Activated CD8-positive, alpha-beta memory T cell treated with anti-CD3 and anti-CD28 coated beads for 1 hour (primary cell): ENCODE data around the gene RNF141.

ENCODE experiments used
- DNase-seq, 2 donors: peaks; one replicate each; pipeline ENCODE4 v3.0.0-alpha.2; 2020; ENCODE audit warnings: low read depth in 1 of 2; ENCODE audit errors: extremely low read depth in 1 of 2

The RNF141 gene, protein sequence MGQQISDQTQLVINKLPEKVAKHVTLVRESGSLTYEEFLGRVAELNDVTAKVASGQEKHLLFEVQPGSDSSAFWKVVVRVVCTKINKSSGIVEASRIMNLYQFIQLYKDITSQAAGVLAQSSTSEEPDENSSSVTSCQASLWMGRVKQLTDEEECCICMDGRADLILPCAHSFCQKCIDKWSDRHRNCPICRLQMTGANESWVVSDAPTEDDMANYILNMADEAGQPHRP

DNA sequence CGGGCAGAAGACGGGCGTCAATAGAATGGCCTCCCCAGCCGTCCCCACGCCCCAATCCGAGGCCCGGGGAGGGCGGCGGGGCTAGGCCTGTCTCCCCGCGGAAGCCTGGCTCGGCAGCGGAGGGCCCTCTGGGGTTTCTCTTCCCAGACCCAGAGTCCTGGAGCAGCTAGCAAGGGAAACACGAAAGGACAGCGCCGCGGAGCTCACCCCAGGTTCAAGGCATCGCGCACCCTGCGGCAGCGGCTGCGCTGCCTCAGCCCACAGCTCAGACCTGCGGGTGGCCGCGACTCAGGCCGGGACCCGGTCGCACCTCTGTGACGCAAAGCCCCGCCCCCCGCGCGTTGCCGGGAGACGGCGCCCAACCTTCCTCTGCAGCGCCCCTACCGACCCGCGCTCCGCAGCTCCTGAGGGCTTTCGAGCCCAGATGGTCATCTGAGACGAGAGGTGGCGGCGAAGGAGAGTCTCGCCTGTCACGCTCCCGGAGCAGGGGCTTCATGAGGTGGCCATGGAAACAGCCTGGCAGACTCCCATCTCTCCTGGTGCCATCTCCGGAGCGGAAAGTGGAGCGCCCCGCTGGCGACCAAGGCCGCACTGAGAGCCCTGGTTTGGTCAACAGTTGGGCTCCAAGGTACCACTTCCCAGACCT lies at the start of gene RNF141:
Gene RNF141, minus strand, starts transcription at position 273 of the 646 bp plus-strand sequence. CDS start 7,029 bp downstream, outside the sequence.
- peak; percentile 79 to 98 for DNase-seq

DNA sequence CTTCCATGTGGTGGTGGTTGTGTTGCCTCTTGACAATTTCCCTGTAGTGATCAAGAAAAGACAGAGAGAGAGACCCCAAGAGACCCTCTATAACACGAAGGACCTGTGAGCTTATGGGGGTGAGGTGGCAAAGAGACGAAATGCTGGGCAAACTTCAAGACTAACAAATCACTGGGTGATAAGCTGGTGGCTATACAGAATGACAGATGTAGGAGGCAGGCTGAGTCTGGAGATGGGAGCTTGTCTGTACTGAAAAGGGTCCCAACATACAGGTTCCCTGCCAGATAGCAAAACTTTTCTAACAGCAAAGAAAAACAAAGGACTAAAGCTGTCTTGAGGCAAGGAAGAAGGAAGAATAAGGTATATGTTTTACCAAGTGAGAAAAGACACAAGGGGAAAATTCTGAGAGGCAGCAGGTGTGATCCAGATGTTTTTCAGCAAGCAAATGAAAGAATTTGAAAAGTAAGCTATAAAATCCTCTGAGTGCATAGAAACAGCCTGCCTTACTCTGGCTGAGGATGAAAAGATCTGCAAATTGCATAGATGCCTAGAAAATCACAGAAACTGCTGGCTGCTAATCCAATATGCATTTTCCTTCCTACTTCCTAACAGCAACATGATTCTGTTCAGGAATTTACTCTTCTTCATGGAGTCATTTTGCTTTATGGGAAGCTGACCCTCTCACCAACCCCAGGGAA lies 49.4 kb upstream of the RNF141 start:
- no peak for DNase-seq

DNA sequence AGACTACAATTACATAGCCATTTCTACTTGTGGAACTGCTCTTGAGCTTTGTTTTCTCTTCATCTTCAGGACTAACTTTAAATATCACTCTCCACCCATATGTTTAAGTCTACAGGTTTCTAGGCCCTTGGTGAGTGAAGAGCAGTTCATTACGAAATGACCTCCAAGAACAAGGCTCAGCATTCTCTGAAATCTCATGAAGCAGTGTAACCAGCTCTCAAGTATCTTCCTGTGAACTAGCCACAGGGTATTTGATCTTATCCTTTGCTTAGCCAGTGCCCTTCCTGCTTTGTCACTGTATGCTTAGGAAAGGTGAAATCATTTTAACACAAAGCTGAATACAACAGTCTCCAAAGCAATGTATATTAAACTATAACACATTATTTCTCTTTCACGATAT lies 47.9 kb upstream of the RNF141 start:
- no peak for DNase-seq

DNA sequence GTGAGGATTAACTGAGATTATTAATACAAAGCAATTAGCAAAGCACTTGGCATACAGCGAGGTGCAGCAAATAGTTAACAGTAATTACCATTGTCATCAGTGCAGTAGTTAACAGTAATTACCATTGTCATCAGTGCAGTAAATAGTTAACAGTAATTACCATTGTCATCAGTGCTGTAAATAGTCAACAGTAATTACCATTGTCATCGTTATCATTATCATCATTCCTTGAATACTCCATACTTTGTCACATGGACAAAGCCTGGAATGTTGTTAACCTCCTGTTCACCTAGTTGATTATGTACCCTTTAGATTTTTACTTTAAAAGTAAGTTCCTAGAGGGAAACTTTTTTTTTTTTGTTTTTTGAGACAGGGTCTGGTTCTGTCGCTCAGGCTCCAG lies 47.0 kb upstream of the RNF141 start:
- DNase-seq: no peak

DNA sequence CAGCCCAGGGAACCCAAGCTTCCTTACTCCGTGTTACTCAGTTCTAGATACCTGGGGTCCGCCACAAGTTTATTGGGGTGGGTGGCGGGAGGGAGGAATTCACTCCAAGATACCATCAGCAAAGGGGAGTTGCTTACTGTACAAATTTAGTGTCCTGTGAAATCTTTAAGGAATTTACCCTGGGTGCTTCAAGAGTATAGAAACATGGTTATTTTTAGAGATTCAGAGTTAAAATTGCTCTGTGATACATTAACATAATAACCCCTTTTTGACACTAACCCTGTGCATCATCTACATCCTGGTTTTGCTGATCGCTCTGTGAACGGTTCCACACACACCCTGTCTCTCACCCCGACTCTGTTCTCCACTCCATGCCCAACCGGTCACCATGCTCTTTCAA lies 46.4 kb upstream of the RNF141 start:
- no peak for DNase-seq

DNA sequence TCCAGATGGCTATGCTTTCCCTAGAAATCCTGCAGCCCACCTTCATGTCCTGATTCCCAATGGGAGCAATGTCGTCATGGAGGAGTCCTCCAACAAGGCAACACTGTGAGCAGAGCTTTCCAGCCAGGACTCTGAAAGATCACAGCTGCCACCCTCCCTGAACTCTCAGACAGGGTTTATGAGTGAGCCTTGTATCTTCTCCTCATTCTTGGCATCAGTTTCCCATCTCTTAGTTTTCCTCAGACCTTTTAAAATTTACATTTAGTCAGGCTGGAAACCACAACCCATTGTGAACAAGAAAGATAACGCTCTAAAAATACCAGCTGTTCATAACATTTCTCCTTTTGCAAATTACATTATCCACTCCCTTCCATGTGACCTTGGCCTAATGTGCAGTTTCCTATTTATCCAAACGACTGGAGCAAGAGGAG lies 43.1 kb upstream of the RNF141 start:
- no peak for DNase-seq

DNA sequence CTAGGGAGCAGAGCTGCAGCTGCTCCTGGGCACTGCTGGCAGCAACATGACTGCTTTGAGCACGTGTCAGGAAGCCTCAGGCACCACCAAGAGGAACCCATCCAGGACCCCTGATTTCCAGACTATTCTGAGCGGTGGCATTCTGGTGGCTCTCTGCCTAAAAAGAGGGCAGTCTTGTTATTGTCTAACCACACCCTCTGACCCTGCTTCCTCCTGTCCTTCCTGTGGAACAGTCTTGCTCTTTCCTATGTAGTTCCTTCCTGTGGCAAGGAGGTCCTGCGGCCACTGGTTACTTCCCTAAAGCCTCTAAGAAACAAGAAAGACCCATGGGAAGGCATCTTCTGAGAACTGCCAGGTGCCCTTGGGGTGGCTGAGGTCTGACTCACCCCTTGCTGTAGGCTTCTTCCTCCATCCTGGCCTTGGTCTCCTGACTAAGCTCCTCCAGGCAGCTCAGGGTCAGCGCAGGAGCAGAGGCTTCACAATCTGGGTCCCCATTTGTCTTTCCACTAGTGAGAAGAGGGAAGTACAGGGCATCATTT lies 40.6 kb upstream of the RNF141 start:
- no peak for DNase-seq

DNA sequence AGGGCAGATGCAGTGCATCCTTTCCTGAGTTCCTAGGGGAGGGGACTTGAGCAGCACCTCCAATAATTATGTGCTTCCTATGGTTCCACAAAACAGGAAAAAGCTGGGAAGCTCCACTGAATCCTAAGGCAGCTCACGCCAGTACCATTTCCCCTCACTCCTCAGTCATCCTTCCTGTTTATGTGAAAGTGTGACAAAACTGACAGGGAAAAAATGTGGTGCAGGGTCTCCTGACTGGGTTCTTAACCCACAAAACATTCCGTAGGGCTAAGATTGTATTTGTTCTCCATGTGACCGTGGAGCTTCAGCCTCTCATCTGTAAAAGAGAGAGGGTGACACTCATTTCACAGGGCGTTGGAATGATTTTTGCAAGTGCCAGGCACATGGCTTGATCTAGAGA lies 39.6 kb upstream of the RNF141 start:
- no peak for DNase-seq

DNA sequence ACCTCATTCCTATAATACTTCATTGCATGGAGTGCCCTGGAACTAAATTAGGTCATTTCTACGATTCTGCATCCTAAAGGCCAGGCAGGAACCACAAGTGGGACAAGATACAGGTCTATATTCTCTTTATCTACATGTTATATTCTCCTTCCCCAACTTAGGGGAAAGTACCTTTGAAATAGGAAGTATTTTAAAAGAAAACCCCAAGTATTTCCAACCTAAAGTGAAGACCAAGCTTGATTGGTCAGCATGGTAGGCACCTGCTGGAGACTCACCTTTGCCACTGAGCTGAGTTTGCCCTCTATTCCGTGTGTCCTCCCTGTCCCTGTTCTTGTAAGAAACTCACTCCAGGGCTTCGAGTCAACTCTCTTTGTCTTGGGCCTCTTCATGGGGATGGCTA lies 38.7 kb upstream of the RNF141 start:
- DNase-seq: no peak

DNA sequence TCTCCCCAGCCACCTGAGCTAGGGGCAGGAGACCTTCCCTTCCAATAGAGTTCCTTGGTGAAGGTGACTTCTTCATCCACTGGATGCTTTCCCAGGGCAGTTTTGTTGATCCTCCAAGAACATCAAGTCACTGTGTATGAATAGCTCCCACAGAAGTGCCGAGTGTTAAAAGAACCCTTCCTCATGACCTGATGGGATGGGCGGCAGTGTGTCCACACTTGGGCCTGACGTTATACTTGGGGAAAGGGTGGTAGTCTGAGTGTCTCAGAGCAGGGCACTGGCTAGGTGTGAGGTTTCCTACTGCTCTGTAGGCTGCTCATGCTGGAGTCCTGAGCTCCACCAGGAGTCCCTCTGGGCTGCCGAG lies 35.0 kb upstream of the RNF141 start:
- DNase-seq: no peak

DNA sequence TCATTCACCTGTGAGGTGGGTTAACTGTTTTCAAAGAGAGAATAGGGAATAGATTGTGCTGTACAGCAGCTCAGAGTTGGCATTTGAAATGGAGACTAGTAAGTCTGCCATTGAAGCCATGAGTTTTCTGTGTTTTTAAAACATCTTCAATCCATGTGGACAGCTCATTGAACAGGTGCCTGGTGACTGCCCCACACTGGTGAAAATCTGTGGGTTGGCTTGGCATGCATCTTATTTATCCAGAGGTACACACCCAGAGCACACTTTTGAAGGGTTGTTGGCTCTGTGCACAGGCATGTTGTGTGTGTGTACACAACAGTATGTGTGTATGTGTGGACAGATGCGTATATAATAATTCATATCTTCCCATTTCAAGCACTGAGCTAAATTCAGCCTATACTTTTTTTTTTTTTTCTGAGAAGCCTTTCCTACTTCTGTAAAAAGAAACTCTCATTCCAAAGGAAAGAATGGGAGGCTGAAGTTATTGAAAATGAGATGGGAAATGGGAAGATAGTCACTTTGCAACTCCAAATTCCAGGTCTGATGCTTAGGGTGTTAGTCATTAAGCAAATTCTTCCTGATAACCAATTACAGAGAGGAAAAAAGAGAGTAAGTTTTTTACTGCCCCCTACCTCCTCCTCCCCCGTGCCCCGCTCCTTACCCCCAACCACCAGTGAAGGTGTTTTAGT lies 34.5 kb upstream of the RNF141 start:
- DNase-seq: no peak

DNA sequence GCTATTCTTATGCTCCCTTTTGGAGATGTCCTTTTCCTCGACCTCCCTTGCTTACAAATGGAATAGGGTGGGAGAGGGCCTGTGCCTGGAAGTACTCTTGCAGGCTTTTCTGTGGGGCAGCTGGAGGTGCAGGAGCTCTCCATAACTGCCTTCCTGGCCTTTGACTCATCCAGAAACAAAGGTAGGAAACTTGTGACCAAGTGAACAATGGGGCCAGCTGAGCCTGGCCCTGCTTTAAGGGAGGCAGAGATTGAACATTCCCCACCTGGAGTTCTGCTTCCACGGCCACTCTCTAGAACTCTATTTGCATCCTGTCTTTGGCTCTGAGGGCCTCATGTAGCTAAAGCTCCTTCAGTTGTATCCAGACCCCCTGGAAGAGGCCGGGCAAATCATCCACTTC lies 32.6 kb upstream of the RNF141 start:
- no peak for DNase-seq

DNA sequence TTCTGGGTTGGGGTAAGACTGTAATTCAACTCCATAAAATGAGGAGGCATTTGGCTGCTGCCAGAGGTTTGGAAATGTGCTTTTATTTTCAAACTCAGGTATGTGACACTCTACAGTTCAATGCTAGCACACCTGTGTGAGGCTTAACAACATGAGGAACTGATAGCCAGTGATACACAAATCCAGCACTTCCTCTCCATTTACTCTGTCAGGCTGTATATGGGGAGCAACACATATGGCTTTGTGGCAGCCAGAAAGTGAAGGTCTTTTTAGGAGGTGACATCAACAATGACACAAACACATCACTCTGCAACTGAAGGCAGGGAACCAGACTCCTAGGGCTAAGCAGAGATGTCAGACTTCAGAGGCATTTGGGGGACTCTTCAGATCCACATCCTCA lies 32.0 kb upstream of the RNF141 start:
- no peak for DNase-seq

DNA sequence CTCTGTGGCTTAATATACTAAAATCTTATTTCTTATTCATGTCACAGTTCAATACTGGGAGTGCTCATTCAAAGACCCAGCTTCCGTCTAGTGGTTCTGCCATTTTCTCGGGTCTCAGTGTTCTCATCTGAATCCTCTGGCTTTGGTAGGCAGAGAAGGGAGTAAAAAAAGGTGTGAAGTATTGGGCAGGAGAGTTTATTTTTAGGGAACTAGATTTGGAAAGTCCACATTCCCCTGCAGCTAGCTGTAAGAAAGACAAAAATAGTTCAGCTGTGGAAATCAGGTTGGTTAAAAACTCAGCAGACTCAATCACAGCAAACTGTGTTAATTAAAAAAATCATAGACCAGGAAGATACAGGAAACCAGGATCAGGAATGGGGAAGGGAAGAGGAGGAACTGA lies 31.5 kb upstream of the RNF141 start:
- DNase-seq: no peak

DNA sequence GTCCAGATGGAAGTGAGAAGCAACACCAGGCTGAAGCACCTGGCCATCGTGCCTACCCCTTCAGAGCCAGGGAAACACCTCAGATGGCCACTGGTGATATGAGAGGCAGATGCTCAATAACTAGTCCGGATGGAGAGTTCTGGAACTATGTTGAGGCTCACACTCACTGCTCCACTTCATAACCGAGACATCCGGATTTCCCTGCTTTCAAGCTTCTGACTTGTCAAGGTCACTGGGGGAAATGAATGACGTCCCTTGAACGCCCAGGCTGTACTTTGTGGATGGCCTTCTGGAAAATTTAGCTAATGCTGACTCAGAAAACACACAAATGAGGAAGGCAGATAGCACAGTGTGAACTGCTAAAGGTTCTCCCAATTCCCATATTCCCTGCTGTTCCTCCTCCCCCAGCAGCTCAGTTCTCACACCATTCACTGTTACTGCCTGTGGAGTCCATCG lies 27.5 kb upstream of the RNF141 start, which contains the start of gene LYVE1:
Gene LYVE1, minus strand, starts transcription at position 180 of the 456 bp plus-strand sequence. Its CDS starts 133 bp downstream, at position 47.
- no peak for DNase-seq

DNA sequence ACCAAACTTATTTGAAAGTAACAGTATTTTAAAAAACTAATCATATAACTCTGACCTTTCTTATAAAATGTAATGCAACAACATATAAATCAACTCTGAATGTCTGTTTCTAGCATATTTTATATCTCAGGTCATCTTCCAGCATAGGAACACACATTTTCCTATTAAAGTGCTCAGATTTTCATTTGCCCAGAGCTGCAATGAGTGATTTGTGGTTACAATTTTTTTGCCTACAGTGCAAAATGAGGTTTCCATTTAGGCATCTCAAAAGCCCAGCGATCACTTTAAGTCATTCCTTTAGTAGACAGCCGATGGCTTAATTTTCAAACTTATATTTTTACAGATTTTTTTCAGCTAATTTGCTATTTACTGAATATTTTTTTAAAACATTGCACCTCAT lies 26.5 kb upstream of the RNF141 start:
- no peak for DNase-seq

DNA sequence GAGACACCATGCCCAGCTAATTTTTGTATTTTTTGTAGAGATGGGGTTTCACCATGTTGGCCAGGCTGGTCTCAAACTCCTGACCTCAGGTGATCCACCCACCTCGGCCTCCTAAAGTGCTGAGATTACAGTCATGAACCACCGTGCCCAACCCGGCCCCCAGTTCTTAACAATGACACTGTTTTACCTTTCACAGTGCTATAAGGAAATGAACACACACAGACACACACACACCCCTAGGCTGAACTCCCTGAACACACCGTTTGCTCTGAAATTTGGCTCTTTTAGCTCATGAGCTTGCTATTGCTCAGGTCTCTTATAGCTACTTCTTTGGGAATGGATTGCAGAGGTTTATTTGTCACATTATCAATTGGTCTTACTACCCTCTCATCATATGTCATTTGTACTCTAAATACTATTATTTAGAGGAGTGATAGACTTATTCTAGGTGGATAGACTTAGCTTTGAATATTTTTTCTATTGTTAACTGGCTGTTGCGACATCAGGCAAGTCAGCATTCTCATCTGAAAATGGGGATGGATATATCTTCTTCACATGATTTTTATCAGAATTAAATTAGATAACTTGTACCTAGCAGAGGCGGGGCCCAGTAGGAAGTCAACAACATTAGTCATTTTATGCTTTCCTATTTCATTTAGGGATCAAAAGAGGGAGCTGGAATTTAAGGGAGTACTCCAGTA lies 25.4 kb upstream of the RNF141 start:
- no peak for DNase-seq

DNA sequence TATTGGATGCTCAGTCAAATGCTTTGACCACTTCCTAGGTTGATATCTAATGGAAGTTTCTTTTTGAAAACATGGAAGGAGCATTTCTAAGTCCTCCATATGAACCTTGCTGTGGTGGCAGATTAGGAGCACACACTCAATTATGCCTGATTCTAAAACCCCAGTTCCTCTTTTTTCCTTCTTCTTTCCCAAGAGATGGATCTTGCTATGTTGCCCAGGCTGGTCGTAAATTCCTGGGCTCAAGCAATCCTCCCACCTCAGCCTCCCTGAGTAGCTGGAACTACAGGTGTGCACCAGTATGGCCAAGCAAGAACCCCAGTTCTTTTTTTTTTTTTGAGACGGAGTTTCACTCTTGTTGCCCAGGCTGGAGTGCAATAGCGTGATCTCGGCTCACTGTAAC lies 24.5 kb upstream of the RNF141 start:
- no peak for DNase-seq

DNA sequence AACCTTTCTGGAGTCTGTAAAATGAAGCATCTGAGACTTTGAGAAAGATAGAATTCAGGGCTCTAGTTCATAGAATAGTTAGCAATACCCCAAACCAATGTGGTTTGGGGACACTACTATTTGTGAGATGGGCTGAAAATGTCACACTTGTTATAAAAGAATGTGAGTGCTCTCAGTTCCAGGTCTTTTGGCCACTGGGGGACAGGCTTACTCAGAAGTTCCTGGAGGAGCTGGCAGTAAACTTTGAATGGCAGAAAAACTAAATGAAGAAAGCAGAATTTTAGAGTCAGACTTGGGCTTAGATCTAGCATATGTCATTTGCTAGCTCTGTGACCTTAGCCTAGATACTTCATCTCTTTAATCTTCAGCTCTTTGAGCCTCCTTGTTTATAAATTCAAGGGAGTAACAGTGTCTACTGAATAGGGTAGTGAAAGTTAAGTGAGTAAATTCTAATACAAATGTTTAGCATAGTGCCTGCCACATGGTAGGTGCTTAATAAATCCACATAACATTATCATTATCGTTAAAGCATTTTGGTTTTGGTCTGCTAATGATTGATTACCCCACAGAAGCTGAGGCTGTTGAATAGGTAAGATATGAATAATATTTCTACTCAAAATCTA lies 23.8 kb upstream of the RNF141 start:
- no peak for DNase-seq

DNA sequence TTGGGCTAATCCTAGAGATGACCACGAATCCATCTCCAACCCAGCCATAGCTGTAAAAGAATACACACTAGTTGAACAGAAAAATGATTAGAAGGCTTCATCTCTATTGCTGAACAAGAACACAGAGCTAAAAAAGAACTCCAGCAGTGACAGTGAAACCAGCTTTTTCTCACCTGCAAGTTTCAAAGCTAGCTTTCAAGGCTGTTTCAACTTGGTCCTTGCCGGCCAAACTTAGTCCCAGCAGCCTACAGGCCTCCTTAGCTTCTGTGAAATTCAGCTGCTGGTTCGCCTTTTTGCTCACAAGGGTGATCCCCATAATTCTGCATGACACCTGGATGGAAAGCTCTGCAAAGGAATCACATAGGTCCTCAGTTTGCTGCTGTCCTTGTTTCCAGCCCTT lies 23.0 kb upstream of the RNF141 start:
- no peak for DNase-seq
